ENCODE measurements around the gene MAPKBP1.

Gene MAPKBP1

DNA sequence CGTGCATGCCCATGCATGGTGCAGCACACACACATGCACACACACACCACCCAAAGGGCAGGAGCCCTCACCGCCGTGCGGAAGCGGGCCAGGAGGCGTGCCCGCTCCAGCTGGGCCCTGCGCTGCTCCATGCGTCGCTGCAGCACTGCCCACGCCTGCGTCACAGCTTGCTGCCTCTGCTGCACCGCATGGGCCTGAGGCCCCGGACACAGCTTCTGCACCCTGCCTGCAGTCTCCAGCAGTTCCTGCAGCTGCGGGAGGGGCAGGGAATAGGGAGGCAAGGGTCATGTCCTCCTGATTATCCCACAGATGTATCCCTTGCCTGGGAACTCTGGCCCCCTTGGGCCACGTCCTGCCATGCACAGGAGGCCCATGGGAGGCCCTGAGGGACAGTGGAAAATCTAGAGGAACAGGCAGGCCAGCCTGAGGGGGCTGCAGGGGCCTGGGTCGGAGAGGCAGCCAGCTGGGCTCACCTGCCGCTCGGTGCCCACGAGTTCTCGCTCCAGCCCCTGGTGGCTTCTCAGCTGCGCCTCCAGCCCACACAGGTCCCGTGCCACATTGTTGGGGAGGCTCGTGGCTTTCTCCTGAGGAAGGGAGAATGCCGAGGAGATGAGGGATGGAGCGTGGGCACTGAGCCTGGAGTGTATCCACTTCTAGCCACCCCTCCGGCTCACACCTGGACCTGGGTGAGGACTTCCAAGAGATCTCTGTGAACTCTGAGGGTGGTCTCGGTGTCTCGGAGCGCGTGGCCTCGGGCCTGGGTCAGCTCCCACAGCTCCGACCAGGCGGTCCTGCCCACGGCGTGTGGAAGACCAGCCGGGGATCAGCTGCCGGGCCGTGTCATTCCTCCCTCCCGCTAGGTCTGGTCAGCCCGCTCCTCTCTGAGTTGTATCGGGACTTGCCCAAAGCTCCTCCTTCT lies 95.7 kb downstream of the MAPKBP1 start:
- ChIA-PET POLR2A (interaction anchor here (0.6 to 0.9 kb wide), 2 partner anchors 19 to 32 kb away, joined by 3 read pairs; no protein-coding TSS in a partner anchor), CTCF (no interaction called here)
- TF ChIP-seq ZNF384 (IDR thresholded peaks at IDR 0.05) (no peak), NFRKB (IDR thresholded peaks at IDR 0.05) (no peak), SP1 (IDR thresholded peaks at IDR 0.05) (no peak), BHLHE40 (IDR thresholded peaks at IDR 0.05; ENCODE audit: borderline replicate concordance) (no peak), HDGF (IDR thresholded peaks at IDR 0.05; ENCODE audit: borderline replicate concordance) (no peak), PKNOX1 (IDR thresholded peaks at IDR 0.05) (no peak), SUZ12 (IDR thresholded peaks at IDR 0.05) (no peak)
- no peak for DNase-seq (ENCODE audit: extremely low spot score)

- ChIA-PET POLR2A (interaction anchor here (0.6 kb wide), 1 partner anchor 33 kb away, joined by 3 read pairs; no protein-coding TSS in a partner anchor), CTCF (interaction anchor here (1.0 kb wide), 1 partner anchor 313 kb away, joined by 3 read pairs; no protein-coding TSS in a partner anchor)
- TF ChIP-seq BHLHE40 (IDR thresholded peaks at IDR 0.05; ENCODE audit: borderline replicate concordance) (no peak), PKNOX1 (IDR thresholded peaks at IDR 0.05) (no peak), SP1 (IDR thresholded peaks at IDR 0.05) (no peak), ZNF384 (IDR thresholded peaks at IDR 0.05) (no peak), FOXM1 (IDR thresholded peaks at IDR 0.05; ENCODE audit: borderline replicate concordance) (no peak), FOXK2 (IDR thresholded peaks at IDR 0.05) (no peak), ELF4 (IDR thresholded peaks at IDR 0.05) (no peak), CTBP1 (IDR thresholded peaks at IDR 0.05; ENCODE audit: borderline replicate concordance) (no peak), TARDBP (IDR thresholded peaks at IDR 0.05) (no peak), SUZ12 (IDR thresholded peaks at IDR 0.05) (no peak), FOXA1 (IDR thresholded peaks at IDR 0.05) (no peak), L3MBTL2 (conservative IDR thresholded peaks at IDR 0.05) (no peak), HDGF (IDR thresholded peaks at IDR 0.05; ENCODE audit: borderline replicate concordance) (no peak), ARNT (IDR thresholded peaks at IDR 0.05) (no peak), LEF1 (IDR thresholded peaks at IDR 0.05; ENCODE audit: borderline replicate concordance) (no peak), NFRKB (IDR thresholded peaks at IDR 0.05) (no peak)
- no peak for DNase-seq (ENCODE audit: extremely low spot score)
These were observed 96.4 kb downstream of the MAPKBP1 start for GRCh38 chr15:41870689-41871081.

- CTCF ChIA-PET = interaction anchor here (1.0 kb wide), 1 partner anchor 313 kb away, joined by 3 read pairs; no protein-coding TSS in a partner anchor
These were observed 97.1 kb downstream of the MAPKBP1 start for GRCh38 chr15:41871175-41871905.

GRCh38 chr15:41872166-41872747 lies 98.0 kb downstream of the MAPKBP1 start:
- TF ChIP-seq PKNOX1 (IDR thresholded peaks at IDR 0.05) = no peak
- TF ChIP-seq BHLHE40 (IDR thresholded peaks at IDR 0.05; ENCODE audit: borderline replicate concordance) = no peak
- TF ChIP-seq ARNT (IDR thresholded peaks at IDR 0.05) = no peak
- TF ChIP-seq ELF4 (IDR thresholded peaks at IDR 0.05) = no peak
- no peak for TF ChIP-seq SP1 (IDR thresholded peaks at IDR 0.05)
- TF ChIP-seq SUZ12 (IDR thresholded peaks at IDR 0.05) = no peak
- TF ChIP-seq ZNF384 (IDR thresholded peaks at IDR 0.05) = no peak
- no peak for TF ChIP-seq FOXK2 (IDR thresholded peaks at IDR 0.05)
- TF ChIP-seq HDGF (IDR thresholded peaks at IDR 0.05; ENCODE audit: borderline replicate concordance) = no peak
- ChIA-PET POLR2A (no interaction called here), CTCF (no interaction called here)
- DNase-seq (ENCODE audit: extremely low spot score) = no peak

More at GRCh38 chr15:41871175-41871905, 97.1 kb downstream of the MAPKBP1 start:
- TF ChIP-seq CTBP1 (IDR thresholded peaks at IDR 0.05; ENCODE audit: borderline replicate concordance) (no peak), FOXM1 (IDR thresholded peaks at IDR 0.05; ENCODE audit: borderline replicate concordance) (no peak), NFRKB (IDR thresholded peaks at IDR 0.05) (no peak), PKNOX1 (IDR thresholded peaks at IDR 0.05) (no peak), FOXK2 (IDR thresholded peaks at IDR 0.05) (no peak), FOXA1 (IDR thresholded peaks at IDR 0.05) (no peak), HDGF (IDR thresholded peaks at IDR 0.05; ENCODE audit: borderline replicate concordance) (no peak), LEF1 (IDR thresholded peaks at IDR 0.05; ENCODE audit: borderline replicate concordance) (no peak), TARDBP (IDR thresholded peaks at IDR 0.05) (no peak), L3MBTL2 (conservative IDR thresholded peaks at IDR 0.05) (no peak), ZNF384 (IDR thresholded peaks at IDR 0.05) (no peak), SUZ12 (IDR thresholded peaks at IDR 0.05) (no peak), SP1 (IDR thresholded peaks at IDR 0.05) (no peak), ARNT (IDR thresholded peaks at IDR 0.05) (no peak)
- no peak for DNase-seq (ENCODE audit: extremely low spot score)
- POLR2A ChIA-PET = no interaction called here

GRCh38 chr15:41873711-41874110 lies 99.4 kb downstream of the MAPKBP1 start:
- DNase-seq (ENCODE audit: extremely low spot score) = no peak
- ChIA-PET CTCF (no interaction called here), POLR2A (no interaction called here)
- TF ChIP-seq FOXK2 (IDR thresholded peaks at IDR 0.05) (no peak), ARNT (IDR thresholded peaks at IDR 0.05) (no peak), TARDBP (IDR thresholded peaks at IDR 0.05) (no peak), L3MBTL2 (conservative IDR thresholded peaks at IDR 0.05) (no peak), FOXA1 (IDR thresholded peaks at IDR 0.05) (no peak), LEF1 (IDR thresholded peaks at IDR 0.05; ENCODE audit: borderline replicate concordance) (no peak), SP1 (IDR thresholded peaks at IDR 0.05) (no peak), ELF4 (IDR thresholded peaks at IDR 0.05) (no peak), ZNF384 (IDR thresholded peaks at IDR 0.05) (no peak), CTBP1 (IDR thresholded peaks at IDR 0.05; ENCODE audit: borderline replicate concordance) (no peak), NFRKB (IDR thresholded peaks at IDR 0.05) (no peak), BHLHE40 (IDR thresholded peaks at IDR 0.05; ENCODE audit: borderline replicate concordance) (no peak), FOXM1 (IDR thresholded peaks at IDR 0.05; ENCODE audit: borderline replicate concordance) (no peak), HDGF (IDR thresholded peaks at IDR 0.05; ENCODE audit: borderline replicate concordance) (no peak), SUZ12 (IDR thresholded peaks at IDR 0.05) (no peak), PKNOX1 (IDR thresholded peaks at IDR 0.05) (no peak)

Data from HEK293T (cell line).